ENCODE measurements around the gene NECTIN2. TPM values are rescaled to one million over a fixed set of nuclear protein-coding genes. Genes with fewer than 3 reads are reported as not detected.
"Not testable (repeated sequence)": the region's sequence is repeated elsewhere in the genome, so short reads cannot be mapped to it uniquely, and the experiment has no call there.

The NECTIN2 gene
- total RNA-seq, 1 donor from 2014 or later: 240 TPM

- H3K4me3 ChIP-seq (ENCODE audit: low read depth, low read length): no peak overlapping the region
- DNase-seq (ENCODE audit: low read depth): no peak
- TF ChIP-seq CTCF (IDR thresholded peaks at IDR 0.05; ENCODE audit: insufficient read depth, low read length, poor library complexity, severe bottlenecking): no peak
- H3K36me3 ChIP-seq (ENCODE audit: control insufficient read depth, insufficient read depth, low read length): peaks cover 11% of the 10 kb centered on the region
- no peaks in the 10 kb centered on the region for H3K27me3 ChIP-seq (ENCODE audit: control insufficient read depth, insufficient read depth, low read length)
Observed at GRCh38 chr19:44875666-44876451, 29.8 kb downstream of the NECTIN2 start.

- no peak for TF ChIP-seq CTCF (IDR thresholded peaks at IDR 0.05; ENCODE audit: insufficient read depth, low read length, poor library complexity, severe bottlenecking)
- no peak for DNase-seq (ENCODE audit: low read depth)
- no peak overlapping the region for H3K4me3 ChIP-seq (ENCODE audit: low read depth, low read length)
- peaks cover 11% of the 10 kb centered on the region for H3K36me3 ChIP-seq (ENCODE audit: control insufficient read depth, insufficient read depth, low read length)
- H3K27me3 ChIP-seq (ENCODE audit: control insufficient read depth, insufficient read depth, low read length): no peaks in the 10 kb centered on the region
Observed at GRCh38 chr19:44876930-44877535, 30.9 kb downstream of the NECTIN2 start.

- TF ChIP-seq CTCF (IDR thresholded peaks at IDR 0.05; ENCODE audit: insufficient read depth, low read length, poor library complexity, severe bottlenecking): no peak
- H3K36me3 ChIP-seq (ENCODE audit: control insufficient read depth, insufficient read depth, low read length): peaks cover 11% of the 10 kb centered on the region
- no peaks in the 10 kb centered on the region for H3K27me3 ChIP-seq (ENCODE audit: control insufficient read depth, insufficient read depth, low read length)
- no peak overlapping the region for H3K4me3 ChIP-seq (ENCODE audit: low read depth, low read length)
- DNase-seq (ENCODE audit: low read depth): no peak
Observed at GRCh38 chr19:44878120-44878865, 32.2 kb downstream of the NECTIN2 start.

- peaks cover 6% of the 10 kb centered on the region for H3K36me3 ChIP-seq (ENCODE audit: control insufficient read depth, insufficient read depth, low read length)
- no peak overlapping the region for H3K4me3 ChIP-seq (ENCODE audit: low read depth, low read length)
- H3K27me3 ChIP-seq (ENCODE audit: control insufficient read depth, insufficient read depth, low read length): no peaks in the 10 kb centered on the region
- DNase-seq (ENCODE audit: low read depth): no peak
- no peak for TF ChIP-seq CTCF (IDR thresholded peaks at IDR 0.05; ENCODE audit: insufficient read depth, low read length, poor library complexity, severe bottlenecking)
Observed at GRCh38 chr19:44879309-44880065, 33.4 kb downstream of the NECTIN2 start.

- no peak for DNase-seq (ENCODE audit: low read depth)
- TF ChIP-seq CTCF (IDR thresholded peaks at IDR 0.05; ENCODE audit: insufficient read depth, low read length, poor library complexity, severe bottlenecking): no peak
- Histone ChIP-seq H3K4me3 (ENCODE audit: low read depth, low read length) (no peak overlapping the region), H3K27me3 (ENCODE audit: control insufficient read depth, insufficient read depth, low read length) (no peaks in the 10 kb centered on the region), H3K36me3 (ENCODE audit: control insufficient read depth, insufficient read depth, low read length) (no peaks in the 10 kb centered on the region)
Observed at GRCh38 chr19:44882063-44882462, 36.0 kb downstream of the NECTIN2 start.

GRCh38 chr19:44882619-44883397, 36.7 kb downstream of the NECTIN2 start:
- H3K27me3 ChIP-seq (ENCODE audit: control insufficient read depth, insufficient read depth, low read length); H3K36me3 ChIP-seq (ENCODE audit: control insufficient read depth, insufficient read depth, low read length); H3K4me3 ChIP-seq (ENCODE audit: low read depth, low read length); DNase-seq (ENCODE audit: low read depth): not testable (repeated sequence)

Measured in kidney epithelial cell (primary cell).